Fibroblast of the aortic adventitia (primary cell): Measurements from ENCODE around the gene ADGRG1. TPM values are rescaled to one million over a fixed set of nuclear protein-coding genes. Genes with fewer than 3 reads are reported as not detected.

Experiments
- DNase-seq: peaks from one replicate; pipeline ENCODE4 v3.0.0-alpha.2; 2010; ENCODE audit warnings: low read depth
- H3K4me3 ChIP-seq: 2 replicates; pipeline ENCODE4 v1.5.1; 2011; ENCODE audit warnings: low read depth, mild to moderate bottlenecking, control low read depth, low read length, moderate library complexity
- total RNA-seq: library from RNA; depleted of rRNA; stranded (reverse); fragments of >200 nt; gene quantifications from 2 replicates; pipeline ENCODE4 v1.2.3, GENCODE V29; 2012; ENCODE audit warnings: low replicate concordance
- TF ChIP-seq, protein P1 (sequence below): IDR thresholded peaks from 2 replicates; pipeline ENCODE4 v1.5.1; 2011; ENCODE audit warnings: mild to moderate bottlenecking, low read length, control low read depth, inconsistent platforms; ENCODE audit not compliant: insufficient read depth

ADGRG1 gene
- total RNA-seq: 1.6 and 9.8 TPM in 2 replicates

DNA sequence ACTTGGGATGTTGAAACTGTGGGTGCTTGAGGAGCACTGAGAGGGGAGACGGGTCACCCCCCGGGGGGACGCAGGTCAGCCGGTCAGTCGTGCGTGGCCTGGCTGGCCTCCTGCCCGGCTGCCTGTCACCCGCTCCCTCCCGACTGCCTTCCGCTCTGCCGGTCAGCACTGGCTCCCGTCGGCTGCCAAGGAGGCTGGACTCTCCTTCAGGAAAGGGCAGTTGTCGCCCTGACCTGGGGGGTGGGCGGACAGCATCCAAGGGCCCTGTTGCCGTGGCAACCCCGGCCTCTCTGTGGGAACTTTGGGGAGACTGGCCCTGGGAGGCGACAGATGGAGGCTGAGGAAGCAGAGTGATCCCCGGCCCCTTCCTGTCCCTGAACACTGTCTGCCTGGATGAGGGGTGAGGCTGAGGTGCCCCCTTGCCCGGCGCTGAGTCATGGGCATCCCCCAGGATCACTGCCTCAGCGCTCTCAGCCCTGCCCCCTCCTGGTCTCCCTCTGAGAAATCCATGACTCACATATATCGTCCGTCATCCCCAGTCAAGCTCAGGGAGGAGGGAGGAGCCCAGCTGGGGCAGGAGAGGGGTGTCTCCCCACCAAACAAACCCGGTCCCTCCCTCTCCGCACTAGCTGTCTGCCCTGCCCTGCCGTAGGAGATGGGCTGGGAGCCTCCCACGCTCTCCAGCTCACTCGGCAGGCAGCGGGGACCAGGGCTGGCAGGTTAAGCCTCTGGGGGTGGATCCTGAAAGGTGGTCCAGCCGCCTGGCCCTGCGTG is at the start of gene ADGRG1:
Gene ADGRG1, plus strand, starts transcription at position 623 of the 774 bp plus-strand sequence. CDS start 21,658 bp downstream, outside the sequence.
- TF ChIP-seq, protein P1, sequence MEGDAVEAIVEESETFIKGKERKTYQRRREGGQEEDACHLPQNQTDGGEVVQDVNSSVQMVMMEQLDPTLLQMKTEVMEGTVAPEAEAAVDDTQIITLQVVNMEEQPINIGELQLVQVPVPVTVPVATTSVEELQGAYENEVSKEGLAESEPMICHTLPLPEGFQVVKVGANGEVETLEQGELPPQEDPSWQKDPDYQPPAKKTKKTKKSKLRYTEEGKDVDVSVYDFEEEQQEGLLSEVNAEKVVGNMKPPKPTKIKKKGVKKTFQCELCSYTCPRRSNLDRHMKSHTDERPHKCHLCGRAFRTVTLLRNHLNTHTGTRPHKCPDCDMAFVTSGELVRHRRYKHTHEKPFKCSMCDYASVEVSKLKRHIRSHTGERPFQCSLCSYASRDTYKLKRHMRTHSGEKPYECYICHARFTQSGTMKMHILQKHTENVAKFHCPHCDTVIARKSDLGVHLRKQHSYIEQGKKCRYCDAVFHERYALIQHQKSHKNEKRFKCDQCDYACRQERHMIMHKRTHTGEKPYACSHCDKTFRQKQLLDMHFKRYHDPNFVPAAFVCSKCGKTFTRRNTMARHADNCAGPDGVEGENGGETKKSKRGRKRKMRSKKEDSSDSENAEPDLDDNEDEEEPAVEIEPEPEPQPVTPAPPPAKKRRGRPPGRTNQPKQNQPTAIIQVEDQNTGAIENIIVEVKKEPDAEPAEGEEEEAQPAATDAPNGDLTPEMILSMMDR: peak; percentile 10
- H3K4me3 ChIP-seq: peak within 1 kb of the TSS; percentile 61
- peak; percentile 94 for DNase-seq

DNA sequence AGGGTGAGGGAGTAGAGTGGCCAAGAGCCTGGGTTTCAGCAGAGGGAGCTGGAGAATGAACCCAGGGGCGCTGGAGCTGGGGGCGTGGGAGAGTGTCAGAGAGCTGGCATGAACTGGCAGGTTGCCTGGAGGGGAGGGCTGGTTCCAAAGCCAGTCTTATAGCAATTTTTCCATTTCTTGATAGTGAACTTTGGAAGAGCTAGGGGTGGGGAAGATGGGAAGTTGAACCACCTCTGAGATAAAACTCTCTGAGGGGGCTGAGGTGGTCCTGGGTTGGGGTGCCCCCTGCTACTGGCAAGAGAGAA is 49.1 kb upstream of the ADGRG1 start:
- DNase-seq: no peak
- H3K4me3 ChIP-seq: no peak overlapping the region
- TF ChIP-seq, protein P1: no peak

DNA sequence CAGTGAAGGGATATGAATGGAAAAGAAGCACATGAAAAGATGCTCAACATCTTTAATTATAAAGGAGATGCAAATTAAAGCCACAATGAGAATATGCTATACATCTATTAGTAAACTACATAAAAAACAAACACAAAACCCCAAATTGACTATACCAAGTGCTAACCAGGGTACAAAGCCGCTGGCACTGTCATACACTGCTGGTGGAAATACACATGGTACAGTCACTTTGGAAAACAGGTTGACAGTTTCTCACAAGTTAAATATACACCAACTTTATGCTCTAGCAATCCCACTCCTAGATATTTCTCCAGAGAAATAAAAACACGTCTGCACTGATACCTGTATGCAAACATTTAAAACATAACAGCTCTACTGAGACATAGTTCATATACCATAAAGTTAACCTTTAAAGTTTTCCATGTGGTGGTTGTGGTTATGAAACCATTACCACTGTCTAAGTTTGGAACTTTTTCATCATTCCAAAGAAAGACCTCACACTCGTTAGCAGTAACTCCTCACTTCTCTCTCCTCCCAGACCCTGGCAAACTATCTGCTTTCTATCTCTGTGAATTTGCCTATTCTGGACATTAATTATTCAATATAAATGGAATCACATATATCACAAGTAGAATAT is 43.3 kb upstream of the ADGRG1 start:
- H3K4me3 ChIP-seq: no peak overlapping the region
- TF ChIP-seq, protein P1: no peak
- no peak for DNase-seq

DNA sequence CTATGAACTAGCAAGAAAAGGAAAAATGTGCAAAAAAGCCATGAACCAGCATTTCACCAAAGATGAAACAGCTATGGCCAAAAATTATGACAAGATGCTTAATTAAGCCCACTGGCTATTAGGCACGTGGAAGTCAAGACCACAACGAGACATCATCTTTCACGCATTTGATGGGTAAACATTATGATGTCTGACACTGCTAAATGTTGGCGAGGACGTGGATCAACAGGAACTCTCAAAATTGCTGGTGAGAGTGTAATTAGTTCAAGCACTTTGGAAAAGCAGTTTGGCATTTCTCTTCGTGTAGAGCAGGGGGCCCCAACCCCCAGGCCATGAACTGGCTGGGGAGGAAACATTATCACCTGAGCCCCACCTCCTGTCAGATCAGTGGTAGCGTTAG is 39.6 kb upstream of the ADGRG1 start:
- H3K4me3 ChIP-seq: no peak overlapping the region
- no peak for DNase-seq
- TF ChIP-seq, protein P1: no peak

DNA sequence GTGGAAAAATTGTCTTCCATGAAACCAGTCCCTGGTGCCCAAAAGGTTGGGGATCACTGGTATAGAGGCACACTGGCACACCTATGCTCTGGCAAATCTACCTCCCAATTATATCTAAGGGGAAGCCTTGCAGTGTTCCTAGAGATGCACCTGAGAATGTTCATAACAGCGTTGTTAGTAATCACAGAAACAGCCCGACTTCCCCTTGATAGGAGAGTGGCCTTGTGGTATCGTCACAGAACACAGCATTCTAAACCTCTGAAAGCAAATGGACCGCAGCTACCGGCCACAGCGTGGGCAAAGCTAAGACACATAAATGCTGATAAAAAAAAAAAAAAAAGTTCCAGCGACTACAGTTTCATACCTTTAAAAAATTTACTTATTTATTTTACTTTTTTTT is 39.1 kb upstream of the ADGRG1 start:
- no peak overlapping the region for H3K4me3 ChIP-seq
- TF ChIP-seq, protein P1: no peak
- no peak for DNase-seq

DNA sequence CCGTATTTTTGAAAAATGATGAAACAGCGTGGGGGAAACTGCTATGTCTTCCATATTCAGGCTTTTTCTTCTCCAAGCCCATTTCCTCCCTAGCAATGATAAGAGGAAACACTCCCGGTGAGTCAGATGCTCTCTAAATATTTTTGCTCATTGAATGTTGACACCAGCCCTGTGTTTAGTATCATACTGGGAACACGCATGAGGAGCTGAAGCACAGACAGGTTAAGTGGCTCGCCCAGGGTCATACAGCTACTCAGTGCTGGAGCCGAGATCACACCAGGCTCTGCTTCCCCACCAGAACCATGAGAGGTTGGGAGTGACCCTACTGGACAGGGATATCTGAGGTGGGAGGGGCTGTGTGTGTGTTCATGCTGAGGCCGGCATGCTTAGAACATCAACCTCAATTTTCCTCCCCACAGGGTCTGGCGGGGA is 37.8 kb upstream of the ADGRG1 start:
- DNase-seq: peak; percentile 86
- TF ChIP-seq, protein P1: no peak
- peak overlapping the region; percentile 2 for H3K4me3 ChIP-seq
